IPS-18a (cell line): ENCODE results near the gene SFT2D2.

Experiments
- H3K27ac ChIP-seq: one replicate; pipeline ENCODE4 v1.5.1; 2013; ENCODE audit warnings: low read length
- H3K27me3 ChIP-seq: one replicate; pipeline ENCODE4 v1.6.1; 2013; ENCODE audit warnings: mild to moderate bottlenecking, low read length; ENCODE audit not compliant: control insufficient read depth, insufficient read depth
- H3K36me3 ChIP-seq: one replicate; pipeline ENCODE4 v1.6.1; 2013; ENCODE audit warnings: low read depth, low read length; ENCODE audit not compliant: control insufficient read depth
- H3K4me1 ChIP-seq: one replicate; pipeline ENCODE4 v1.6.1; 2013; ENCODE audit warnings: low read depth, low read length; ENCODE audit not compliant: control insufficient read depth
- H3K4me3 ChIP-seq: one replicate; pipeline ENCODE4 v1.5.1; 2013; ENCODE audit warnings: low read length
- H3K9ac ChIP-seq: one replicate; pipeline ENCODE4 v1.6.1; 2013; ENCODE audit warnings: mild to moderate bottlenecking, low read length, moderate library complexity
- H3K9me3 ChIP-seq: one replicate; pipeline ENCODE4 v1.6.1; 2013; ENCODE audit warnings: low read depth, low read length; ENCODE audit not compliant: control insufficient read depth

The SFT2D2 gene

GRCh38 chr1:168271636-168272035, 45.8 kb downstream of the SFT2D2 start:
- H3K9me3 ChIP-seq, result no peaks in the 10 kb centered on the region
- no peaks in the 10 kb centered on the region for H3K36me3 ChIP-seq
- H3K9ac ChIP-seq, result no peak overlapping the region
- H3K27ac ChIP-seq, result no peak overlapping the region
- H3K4me3 ChIP-seq, result no peak overlapping the region
- H3K4me1 ChIP-seq, result no peaks in the 10 kb centered on the region
- no peaks in the 10 kb centered on the region for H3K27me3 ChIP-seq

DNA sequence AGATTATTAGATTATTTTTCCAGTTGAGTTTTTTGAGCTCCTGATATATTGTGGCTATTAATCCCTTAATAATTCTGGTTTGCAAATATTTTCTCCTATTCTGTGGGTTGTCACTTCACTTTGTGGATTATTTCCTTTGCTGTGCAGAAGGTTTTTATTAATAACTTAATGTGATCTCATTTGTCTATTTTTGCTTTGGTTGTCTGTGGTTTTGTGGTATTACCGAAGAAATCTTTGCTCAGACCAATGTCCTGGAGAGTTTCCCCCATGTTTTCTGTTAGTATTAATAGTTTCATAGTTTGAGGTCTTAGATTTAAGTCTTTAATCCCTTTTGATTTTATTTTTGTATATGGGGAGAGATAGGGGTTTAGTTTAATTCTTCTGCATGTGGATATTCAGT, 47.8 kb downstream of the SFT2D2 start:
- no peak overlapping the region for H3K27ac ChIP-seq

DNA sequence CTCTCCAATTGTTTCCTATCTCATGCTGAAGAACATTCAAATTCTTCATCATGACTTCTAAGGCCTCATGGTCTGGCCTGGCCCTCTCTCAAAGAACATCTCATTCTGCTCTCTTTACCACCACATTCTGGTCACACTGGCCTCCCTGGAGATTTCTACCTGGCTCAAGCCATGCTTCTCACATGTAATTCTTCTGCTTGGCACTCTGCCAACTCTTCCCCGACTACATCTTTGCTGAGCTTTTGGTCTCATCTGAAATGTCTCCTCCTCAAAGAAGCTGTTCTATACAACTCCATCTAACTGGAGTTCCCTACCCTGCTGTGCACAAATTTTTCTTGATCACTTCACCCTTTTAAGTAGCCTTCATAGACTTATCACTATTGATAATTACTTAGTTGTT, 53.4 kb downstream of the SFT2D2 start:
- H3K9me3 ChIP-seq, result no peaks in the 10 kb centered on the region
- no peak overlapping the region for H3K4me3 ChIP-seq
- H3K27me3 ChIP-seq, result no peaks in the 10 kb centered on the region
- H3K27ac ChIP-seq, result no peak overlapping the region
- H3K4me1 ChIP-seq, result no peaks in the 10 kb centered on the region
- H3K9ac ChIP-seq, result no peak overlapping the region
- no peaks in the 10 kb centered on the region for H3K36me3 ChIP-seq

More for the DNA sequence above, 47.8 kb downstream of the SFT2D2 start:
- Histone ChIP-seq H3K9me3 (no peaks in the 10 kb centered on the region), H3K36me3 (no peaks in the 10 kb centered on the region), H3K27me3 (no peaks in the 10 kb centered on the region), H3K4me1 (no peaks in the 10 kb centered on the region), H3K9ac (no peak overlapping the region), H3K4me3 (no peak overlapping the region)

GRCh38 chr1:168280296-168280927, 54.6 kb downstream of the SFT2D2 start, which contains the start of gene TBX19:
Gene TBX19 (plus strand): TSS chr1:168280877. CDS start chr1:168281091, 214 bp downstream.
- Histone ChIP-seq H3K9me3 (no peaks in the 10 kb centered on the region), H3K27ac (no peak within 1 kb of the TSS), H3K36me3 (no peaks in the 10 kb centered on the region), H3K9ac (no peak within 1 kb of the TSS), H3K4me1 (peaks cover 7% of the 10 kb centered on the region), H3K27me3 (no peaks in the 10 kb centered on the region), H3K4me3 (no peak within 1 kb of the TSS)

GRCh38 chr1:168281603-168282325, 56.0 kb downstream of the SFT2D2 start:
- Histone ChIP-seq H3K36me3 (no peaks in the 10 kb centered on the region), H3K27ac (no peak overlapping the region), H3K27me3 (no peaks in the 10 kb centered on the region), H3K9me3 (no peaks in the 10 kb centered on the region), H3K9ac (no peak overlapping the region), H3K4me3 (no peak overlapping the region), H3K4me1 (peaks cover 19% of the 10 kb centered on the region)

DNA sequence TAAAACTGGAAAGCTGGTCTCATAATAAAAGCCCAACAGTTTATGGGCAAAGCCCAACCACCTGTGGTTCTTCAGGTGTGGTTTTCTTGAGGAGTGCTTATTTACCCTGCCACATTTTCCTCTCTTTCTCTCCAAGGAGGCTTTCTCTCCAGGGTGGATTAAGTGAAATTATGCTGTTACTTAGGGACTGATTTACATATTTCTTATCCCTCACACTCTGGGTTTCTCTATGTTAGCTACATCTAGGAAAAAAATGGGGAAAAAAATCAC, 59.7 kb downstream of the SFT2D2 start:
- Histone ChIP-seq H3K27ac (no peak overlapping the region), H3K27me3 (no peaks in the 10 kb centered on the region), H3K4me3 (no peak overlapping the region), H3K9ac (no peak overlapping the region), H3K9me3 (no peaks in the 10 kb centered on the region), H3K4me1 (peaks cover 19% of the 10 kb centered on the region), H3K36me3 (no peaks in the 10 kb centered on the region)

GRCh38 chr1:168285971-168286927, 60.4 kb downstream of the SFT2D2 start:
- Histone ChIP-seq H3K9me3 (no peaks in the 10 kb centered on the region), H3K4me3 (no peak overlapping the region), H3K9ac (no peak overlapping the region), H3K27ac (no peak overlapping the region), H3K27me3 (no peaks in the 10 kb centered on the region), H3K36me3 (no peaks in the 10 kb centered on the region), H3K4me1 (peaks cover 22% of the 10 kb centered on the region)

- H3K9me3 ChIP-seq, result no peaks in the 10 kb centered on the region
- H3K27ac ChIP-seq, result no peak overlapping the region
- no peak overlapping the region for H3K9ac ChIP-seq
- peaks cover 27% of the 10 kb centered on the region for H3K4me1 ChIP-seq
- H3K27me3 ChIP-seq, result no peaks in the 10 kb centered on the region
- no peak overlapping the region for H3K4me3 ChIP-seq
- no peaks in the 10 kb centered on the region for H3K36me3 ChIP-seq
Measured at GRCh38 chr1:168287237-168287664, 61.4 kb downstream of the SFT2D2 start.

GRCh38 chr1:168288311-168289052, 62.7 kb downstream of the SFT2D2 start:
- Histone ChIP-seq H3K27ac (no peak overlapping the region), H3K36me3 (no peaks in the 10 kb centered on the region), H3K4me1 (peaks cover 27% of the 10 kb centered on the region), H3K9ac (no peak overlapping the region), H3K27me3 (no peaks in the 10 kb centered on the region), H3K4me3 (no peak overlapping the region), H3K9me3 (no peaks in the 10 kb centered on the region)

- Histone ChIP-seq H3K4me3 (no peak overlapping the region), H3K27ac (no peak overlapping the region), H3K9me3 (no peaks in the 10 kb centered on the region), H3K36me3 (no peaks in the 10 kb centered on the region), H3K4me1 (peaks cover 11% of the 10 kb centered on the region), H3K27me3 (no peaks in the 10 kb centered on the region), H3K9ac (no peak overlapping the region)
Measured at GRCh38 chr1:168291222-168291837, 65.5 kb downstream of the SFT2D2 start.

DNA sequence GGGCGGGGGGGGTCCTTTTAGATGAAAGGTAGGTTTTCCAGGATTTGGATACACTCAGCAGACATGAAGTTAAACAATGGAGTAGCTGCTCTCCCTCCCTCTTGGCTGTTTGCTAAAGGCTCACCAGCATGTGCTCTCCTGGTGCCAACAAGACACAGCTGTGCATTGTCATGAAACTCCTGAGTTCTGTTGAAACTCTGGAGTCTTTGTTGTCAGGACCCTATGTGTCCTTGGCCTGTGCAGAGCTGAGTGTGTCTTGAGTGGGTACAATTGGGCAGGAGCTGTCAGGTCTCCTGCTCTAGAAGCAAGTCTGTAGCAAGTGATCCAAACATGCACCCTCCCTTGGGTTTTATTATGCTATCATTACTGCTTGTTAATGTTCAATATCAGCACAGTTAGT, 67.6 kb downstream of the SFT2D2 start:
- Histone ChIP-seq H3K4me3 (no peak overlapping the region), H3K36me3 (no peaks in the 10 kb centered on the region), H3K27ac (no peak overlapping the region), H3K9me3 (no peaks in the 10 kb centered on the region), H3K27me3 (no peaks in the 10 kb centered on the region), H3K9ac (no peak overlapping the region), H3K4me1 (peaks cover 8% of the 10 kb centered on the region)
